HG03066 (cell line): ENCODE measurements around the gene SNX22.
A peak's percentile ranks its signal among the peaks of the same experiment; 100 is the strongest.

Source experiments
- ATAC-seq: cut with Tn5 transposase; IDR thresholded peaks from one replicate; pipeline ENCODE4 v1.9.1; 2021; ENCODE audit warnings: low read depth; ENCODE audit not compliant: unreplicated experiment

The SNX22 gene

DNA sequence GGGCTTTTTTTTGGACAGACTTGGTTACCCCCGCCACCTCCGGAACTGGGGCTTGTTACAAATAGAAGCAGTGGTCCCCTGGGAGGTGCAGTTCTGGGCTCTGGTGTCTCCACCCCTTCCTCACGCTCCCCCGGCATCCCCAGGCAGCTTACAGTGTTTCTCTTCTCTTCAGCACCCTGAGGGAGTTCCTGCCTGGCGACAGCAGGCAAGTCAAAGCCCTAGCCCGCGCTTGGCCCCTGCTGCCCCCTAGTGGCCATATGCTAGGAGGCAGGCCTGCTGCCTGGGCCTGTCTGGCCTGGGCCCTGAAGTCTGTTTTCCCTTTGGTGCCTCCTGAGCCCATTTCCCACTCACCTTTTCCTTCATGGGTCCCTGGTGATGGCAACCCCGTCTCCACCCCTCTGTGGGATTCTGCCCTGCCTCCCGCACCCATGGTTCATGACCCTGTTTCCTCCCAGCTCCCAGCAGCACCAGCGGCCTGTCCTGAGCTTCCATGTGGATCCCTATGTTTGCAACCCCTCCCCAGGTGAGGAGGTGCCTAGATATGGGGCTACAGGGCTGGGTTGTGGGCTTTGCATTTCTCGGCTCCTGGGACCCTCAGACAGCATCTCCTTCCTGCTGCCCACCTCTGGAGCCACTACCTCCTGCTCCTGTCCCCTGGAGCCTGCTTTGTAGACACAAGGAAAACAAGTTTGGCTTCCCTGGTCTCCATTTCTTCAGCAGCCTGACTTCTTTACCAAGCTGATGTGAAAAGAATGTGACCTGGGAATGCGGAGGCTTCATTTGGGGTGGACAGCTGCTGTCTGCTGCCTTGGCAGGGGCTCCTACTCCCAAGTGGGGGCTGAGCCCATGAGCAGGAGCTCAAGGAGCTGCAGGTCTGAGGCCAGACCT is 2.2 kb downstream of the SNX22 start:
- peak; percentile 65 for ATAC-seq

GRCh38 chr15:64155802-64156651 is 4.5 kb downstream of the SNX22 start:
- ATAC-seq = no peak

DNA sequence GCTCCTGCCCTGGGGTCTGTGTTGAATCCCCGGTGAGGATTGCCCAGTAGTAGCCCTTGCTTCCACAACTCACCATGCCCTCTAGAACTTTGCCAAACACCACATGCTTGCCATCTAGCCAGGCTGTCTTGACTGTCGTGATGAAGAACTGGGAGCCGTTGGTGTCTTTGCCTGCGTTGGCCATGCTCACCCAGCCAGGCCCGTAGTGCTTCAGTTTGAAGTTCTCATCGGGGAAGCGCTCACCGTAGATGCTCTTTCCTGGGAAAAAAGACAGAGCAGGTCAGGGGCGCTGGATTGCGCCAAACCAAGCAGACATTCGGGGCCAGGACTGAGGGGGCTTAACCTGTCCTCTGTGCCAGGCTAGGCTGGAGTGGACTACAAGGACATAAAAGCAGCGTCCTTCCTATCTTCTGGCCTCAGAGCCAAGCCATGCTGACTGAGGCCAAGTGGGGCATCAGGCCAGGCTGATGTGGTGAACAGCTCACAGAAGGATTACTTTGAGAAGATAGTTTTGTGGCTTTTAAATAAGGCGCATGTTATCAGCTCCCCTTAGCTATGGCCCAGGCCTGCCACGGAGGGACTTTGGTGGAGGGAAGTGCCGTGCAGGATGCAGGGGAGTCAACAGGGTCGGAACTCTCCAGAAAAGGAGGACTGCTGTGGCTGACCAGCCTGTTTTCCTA is 5.3 kb downstream of the SNX22 start:
- ATAC-seq = no peak

- no peak for ATAC-seq
Observed at GRCh38 chr15:64157599-64158125, 6.1 kb downstream of the SNX22 start.

DNA sequence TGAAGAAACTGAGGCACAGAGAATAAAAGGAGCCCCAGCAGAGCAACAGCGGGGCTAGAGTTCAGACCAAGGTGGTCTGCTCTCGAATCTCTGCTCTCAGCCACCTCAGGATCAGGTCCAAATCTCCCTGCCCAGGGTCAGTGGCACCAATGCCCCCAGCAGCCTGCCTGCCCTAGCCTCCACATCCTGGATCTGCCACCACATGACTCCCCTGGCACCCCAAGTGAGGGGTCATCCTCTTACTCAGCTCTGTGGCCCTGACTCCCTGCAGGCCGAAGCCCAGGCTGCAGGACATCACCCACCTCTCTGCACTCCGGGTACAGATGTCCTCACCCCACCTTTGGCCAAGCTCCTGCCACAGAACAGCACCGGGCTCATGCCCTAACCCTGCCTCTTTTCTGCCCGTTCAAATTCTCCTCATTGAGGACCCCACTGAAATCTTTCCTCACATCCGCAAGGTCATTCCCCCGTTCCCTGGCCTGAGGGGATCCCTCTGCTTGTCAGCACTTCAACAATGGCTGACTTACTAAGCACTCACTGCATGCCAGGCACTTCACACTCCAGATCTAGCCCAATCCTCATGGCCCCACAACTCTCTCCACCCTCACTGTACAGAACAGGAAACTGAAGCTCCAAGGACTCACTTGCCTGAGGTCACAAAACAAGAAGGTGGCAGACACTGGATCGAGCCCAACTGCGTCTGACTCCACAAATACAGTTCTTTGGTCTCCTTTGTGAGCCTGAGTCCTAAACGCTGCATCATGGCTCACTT is 7.0 kb downstream of the SNX22 start:
- ATAC-seq = no peak

GRCh38 chr15:64161688-64162477 is 10.4 kb downstream of the SNX22 start:
- ATAC-seq = no peak

DNA sequence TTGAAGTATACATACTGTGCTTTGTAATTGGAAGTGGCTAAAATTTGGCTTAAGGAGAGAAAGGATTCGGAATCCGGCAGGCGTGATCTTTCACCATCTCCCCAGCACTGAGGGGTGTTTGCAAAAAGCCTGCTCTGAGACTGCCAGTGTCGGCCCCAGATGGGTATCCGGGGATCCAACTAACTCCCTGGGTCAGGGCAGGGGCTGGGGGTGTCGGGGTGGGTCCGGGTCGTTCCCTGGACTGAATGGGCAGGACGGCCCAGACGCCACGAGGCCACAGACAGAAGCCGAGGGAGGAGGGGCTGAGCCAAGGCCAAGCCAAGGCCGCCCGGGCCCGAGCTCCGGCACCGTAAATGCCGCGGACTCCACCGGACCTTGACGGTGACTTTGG is 10.9 kb downstream of the SNX22 start:
- peak; percentile 7 for ATAC-seq

GRCh38 chr15:64162869-64163658 is 11.5 kb downstream of the SNX22 start, which contains the start of gene PPIB:
PPIB (minus strand) TSS chr15:64163022; CDS start chr15:64162986, 36 bp downstream.
- ATAC-seq = peak; percentile 90

DNA sequence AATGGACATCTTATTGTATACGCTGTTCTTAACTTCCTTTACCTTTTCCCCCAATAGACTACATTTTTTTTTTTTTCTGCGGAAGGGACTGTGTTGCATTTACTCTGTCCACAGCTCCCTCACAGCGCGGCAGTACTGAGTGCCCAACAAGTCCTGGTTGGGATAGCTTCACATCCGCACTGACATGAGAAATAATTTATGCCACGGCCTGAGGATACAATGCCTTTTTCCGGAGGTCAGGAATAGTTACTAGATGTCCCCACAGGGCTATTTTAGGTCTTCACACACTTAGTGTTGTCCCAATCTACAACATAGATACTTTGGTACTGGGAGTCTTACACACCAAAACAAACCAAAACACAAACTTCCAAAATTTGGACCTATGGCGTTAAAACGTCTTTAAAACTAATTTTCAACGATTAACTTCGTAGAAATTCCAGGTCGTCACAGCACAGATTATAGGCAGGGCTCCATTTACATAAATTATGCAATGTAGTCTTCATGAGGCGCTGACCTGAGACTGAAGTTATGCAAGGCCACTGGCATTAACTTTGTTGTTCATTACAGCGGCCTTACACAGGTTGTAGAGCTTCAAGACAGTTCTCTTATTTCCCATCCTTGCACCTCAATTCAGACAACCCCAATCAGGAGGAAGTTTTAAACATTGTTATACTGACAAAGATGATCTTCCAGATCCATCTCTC is 12.3 kb downstream of the SNX22 start:
- ATAC-seq = no peak

GRCh38 chr15:64164436-64164835 is 12.9 kb downstream of the SNX22 start:
- no peak for ATAC-seq

GRCh38 chr15:64166102-64166890 is 14.8 kb downstream of the SNX22 start:
- no peak for ATAC-seq

DNA sequence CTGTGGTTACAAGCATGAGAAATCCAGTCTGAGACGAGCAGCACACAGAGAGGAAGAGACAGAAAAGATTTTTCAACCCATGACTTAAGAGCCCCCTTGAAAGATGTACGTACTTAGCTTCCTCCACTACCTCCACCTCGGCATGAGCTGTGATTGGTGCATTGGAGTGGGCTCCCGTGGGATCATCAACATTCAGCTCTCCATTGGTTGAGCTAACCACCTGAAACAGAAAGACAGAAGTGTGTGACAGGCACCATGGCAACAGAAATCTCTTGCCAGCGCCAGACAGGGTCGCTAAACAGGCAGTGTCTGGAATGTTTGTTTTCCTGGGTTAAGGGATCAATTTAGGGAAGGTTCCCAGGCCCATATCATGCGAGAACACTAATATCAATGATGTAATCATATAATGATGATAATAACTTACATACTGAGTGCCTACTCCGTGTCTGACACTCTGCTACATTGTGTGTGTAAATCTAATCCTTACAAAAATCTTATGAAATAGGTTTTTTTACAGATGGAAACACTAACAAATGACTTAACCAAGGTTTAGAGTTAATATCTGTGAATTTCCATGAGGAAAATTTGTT is 28.8 kb downstream of the SNX22 start:
- ATAC-seq = no peak

GRCh38 chr15:64182859-64183370 is 31.4 kb downstream of the SNX22 start:
- ATAC-seq = no peak

DNA sequence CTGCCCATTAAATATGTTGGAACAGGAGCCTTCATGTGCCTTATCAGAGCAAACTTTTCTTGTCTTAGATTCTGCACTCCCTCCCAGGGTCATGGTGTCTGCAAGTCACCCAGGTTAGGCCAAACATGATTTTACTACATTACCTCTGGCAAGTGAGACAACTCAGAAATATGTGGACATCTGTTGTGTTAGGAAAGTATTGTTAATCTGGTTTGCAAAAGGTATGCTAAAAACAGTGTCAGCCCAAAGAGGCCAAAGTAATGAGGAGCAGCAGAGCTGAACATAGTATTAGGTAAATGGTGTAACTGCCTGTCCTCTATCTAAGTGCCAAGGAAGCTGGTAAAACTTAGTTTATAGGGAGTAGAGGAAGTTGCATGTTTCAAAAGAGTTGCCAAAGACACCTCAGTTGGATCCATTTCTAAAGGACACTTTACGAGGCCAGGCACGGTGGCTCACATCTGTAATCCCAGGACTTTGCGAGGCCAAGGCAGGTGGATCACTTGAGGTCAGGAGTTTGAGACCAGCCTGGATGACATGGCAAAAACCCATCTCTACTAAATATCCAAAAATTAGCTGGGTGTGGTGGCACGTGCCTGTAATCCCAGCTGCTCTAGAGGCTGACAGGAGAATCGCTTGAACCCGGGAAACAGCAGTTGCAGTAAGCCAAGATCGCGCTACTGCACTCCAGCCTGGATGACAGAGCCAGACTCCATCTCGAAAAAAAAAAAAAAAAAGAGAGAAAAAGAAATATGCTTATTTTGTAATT is 33.8 kb downstream of the SNX22 start:
- no peak for ATAC-seq

DNA sequence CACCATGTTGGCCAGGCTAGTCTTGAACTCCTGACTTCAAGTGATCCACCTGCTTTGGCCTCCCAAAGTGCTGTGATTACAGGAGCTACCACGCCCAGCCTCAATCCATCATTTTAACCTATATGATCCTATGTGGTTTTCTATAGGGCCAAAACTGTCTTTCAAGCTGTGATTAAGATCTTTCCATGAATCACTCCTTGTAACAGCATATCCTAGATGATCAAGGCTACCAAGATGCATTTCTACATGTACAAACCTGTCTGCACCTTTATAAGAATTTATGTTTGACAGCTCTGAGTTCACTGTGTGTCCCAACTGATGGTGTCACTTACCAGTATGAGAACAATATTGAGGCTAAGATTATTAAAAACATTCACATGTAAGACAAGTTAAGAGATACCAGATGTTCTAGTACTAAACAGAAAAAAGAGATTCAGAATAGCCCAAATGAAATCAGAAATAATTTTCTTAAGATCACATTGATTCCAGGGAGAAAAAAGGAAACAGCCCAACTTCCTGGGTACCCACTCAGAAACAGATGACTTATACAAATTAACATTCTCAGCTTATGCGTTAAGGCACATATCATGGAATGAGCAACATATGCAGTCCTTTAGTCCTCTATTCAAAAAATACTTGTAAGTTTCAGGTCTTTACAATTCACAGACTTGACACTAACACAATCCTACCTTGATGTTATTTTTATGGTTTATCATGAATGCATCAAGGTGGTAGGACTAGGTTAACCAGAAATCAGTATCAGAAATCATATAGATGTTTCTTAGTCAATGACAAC is 36.1 kb downstream of the SNX22 start:
- no peak for ATAC-seq
